Naive B cell (primary cell): ENCODE results near the gene MAP2K7. TPM values are rescaled to one million over a fixed set of nuclear protein-coding genes. Genes with fewer than 3 reads are reported as not detected.

Source experiments
- ATAC-seq, 2 donors: fragments of 150-1000 bp; cut with Tn5 transposase; 2 replicates each; pipeline ENCODE4 v1.10.0; 2021; ENCODE audit warnings: low read depth in 2 of 2, mild to moderate bottlenecking in 2 of 2, moderate library complexity in 2 of 2
- DNase-seq: peaks from one replicate; pipeline ENCODE4 v3.0.0; 2022
- H3K27ac Mint-ChIP-seq, 6 donors: one replicate each; pipeline ENCODE4 v1.8.0; 2020 to 2022; ENCODE audit warnings: mild to moderate bottlenecking in 6 of 6, mixed read lengths in 6 of 6, moderate library complexity in 5 of 6, inconsistent platforms in 2 of 6
- H3K27me3 Mint-ChIP-seq, 3 donors: one replicate each; pipeline ENCODE4 v1.8.0; 2021 to 2022; ENCODE audit warnings: mixed read lengths in 3 of 3, mild to moderate bottlenecking in 1 of 3
- H3K36me3 Mint-ChIP-seq, 2 donors: one replicate each; pipeline ENCODE4 v1.8.0; 2020 to 2022; ENCODE audit warnings: mixed read lengths in 2 of 2, inconsistent platforms in 1 of 2, mild to moderate bottlenecking in 1 of 2
- H3K4me1 Mint-ChIP-seq, 3 donors: one replicate each; pipeline ENCODE4 v1.8.0; 2020 to 2022; ENCODE audit warnings: mixed read lengths in 3 of 3, inconsistent platforms in 1 of 3, mild to moderate bottlenecking in 1 of 3, moderate library complexity in 1 of 3
- H3K4me3 Mint-ChIP-seq, 8 donors: one replicate each; pipeline ENCODE4 v1.8.0; 2020 to 2022; ENCODE audit warnings: mild to moderate bottlenecking in 8 of 8, mixed read lengths in 8 of 8, moderate library complexity in 8 of 8, inconsistent platforms in 2 of 8
- H3K9me3 Mint-ChIP-seq, 7 donors: one replicate each; pipeline ENCODE4 v1.8.0; 2020 to 2022; ENCODE audit warnings: mixed read lengths in 7 of 7, mild to moderate bottlenecking in 5 of 7, inconsistent platforms in 2 of 7, moderate library complexity in 1 of 7
- polyA plus RNA-seq, 6 donors: library from polyadenylated mRNA; unstranded; fragments of 300-500 nt; fragmentation: Illumina TruSeq; gene quantifications; one replicate each; pipeline ENCODE4 v1.2.3, GENCODE V29; 2021; ENCODE audit warnings: low read depth in 6 of 6

The MAP2K7 gene
- polyA plus RNA-seq, 6 donors from 2014 or later: 0.50 to 5.1 (median 2.9) TPM

DNA sequence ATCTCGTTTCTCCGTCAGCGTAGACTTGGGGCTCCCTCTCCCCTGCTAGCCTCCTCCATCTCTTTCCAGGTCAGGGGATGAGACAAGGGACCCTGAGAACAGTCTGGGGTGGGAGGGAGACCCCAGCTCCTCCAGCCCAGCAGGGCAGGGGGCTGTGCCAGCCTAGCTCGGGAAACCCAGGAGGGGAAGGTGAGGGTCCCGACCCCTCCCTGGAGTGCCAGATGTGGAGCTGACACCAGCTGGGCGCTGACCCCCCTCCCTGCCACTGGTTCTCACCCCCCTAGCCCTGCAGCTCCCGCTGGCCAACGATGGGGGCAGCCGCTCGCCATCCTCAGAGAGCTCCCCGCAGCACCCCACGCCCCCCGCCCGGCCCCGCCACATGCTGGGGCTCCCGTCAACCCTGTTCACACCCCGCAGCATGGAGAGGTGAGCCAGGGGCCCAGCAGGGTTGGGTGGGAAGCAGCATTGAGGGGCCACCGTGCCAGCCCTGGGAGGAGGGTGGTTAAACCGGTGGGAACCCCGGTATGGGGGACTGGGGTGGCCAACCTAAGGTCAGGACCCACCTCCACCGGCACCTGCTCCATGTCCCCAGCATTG lies 5.9 kb downstream of the MAP2K7 start:
- Mint-ChIP-seq H3K27ac (no peak overlapping the region), H3K4me3 (no peak overlapping the region), H3K9me3 (no peaks in the 10 kb centered on the region), H3K36me3 (peaks cover 0 to 37% of the 10 kb centered on the region in 2 donors), H3K27me3 (peaks cover 0 to 3% (median 0%) of the 10 kb centered on the region in 3 donors), H3K4me1 (peaks cover 20 to 32% (median 29%) of the 10 kb centered on the region in 3 donors)
- ATAC-seq: no peak
- DNase-seq: no peak

DNA sequence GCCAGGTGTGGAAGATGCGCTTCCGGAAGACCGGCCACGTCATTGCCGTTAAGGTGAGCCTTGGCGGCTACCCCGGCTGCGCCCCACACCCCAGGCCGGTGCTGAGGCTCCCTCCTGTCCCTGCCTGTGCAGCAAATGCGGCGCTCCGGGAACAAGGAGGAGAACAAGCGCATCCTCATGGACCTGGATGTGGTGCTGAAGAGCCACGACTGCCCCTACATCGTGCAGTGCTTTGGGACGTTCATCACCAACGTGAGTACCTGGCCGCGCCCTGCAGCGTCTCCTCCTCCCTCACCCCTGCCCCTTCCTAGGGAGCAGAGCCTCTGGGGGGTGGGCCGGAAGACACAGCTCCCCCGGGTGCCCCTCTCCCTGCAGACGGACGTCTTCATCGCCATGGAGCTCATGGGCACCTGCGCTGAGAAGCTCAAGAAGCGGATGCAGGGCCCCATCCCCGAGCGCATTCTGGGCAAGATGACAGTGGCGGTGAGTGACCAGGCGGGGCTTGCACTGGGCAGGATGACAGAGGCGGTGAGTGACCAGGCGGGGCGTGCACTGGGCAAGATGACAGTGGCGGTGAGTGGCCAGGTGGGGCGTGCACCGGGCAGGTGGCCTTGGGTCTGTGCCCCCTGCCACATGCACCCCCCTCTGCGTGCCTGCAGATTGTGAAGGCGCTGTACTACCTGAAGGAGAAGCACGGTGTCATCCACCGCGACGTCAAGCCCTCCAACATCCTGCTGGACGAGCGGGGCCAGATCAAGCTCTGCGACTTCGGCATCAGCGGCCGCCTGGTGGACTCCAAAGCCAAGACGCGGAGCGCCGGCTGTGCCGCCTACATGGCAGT lies 6.9 kb downstream of the MAP2K7 start:
- Mint-ChIP-seq H3K36me3 (peaks cover 0 to 32% of the 10 kb centered on the region in 2 donors), H3K4me1 (peaks cover 16 to 22% (median 22%) of the 10 kb centered on the region in 3 donors), H3K9me3 (no peaks in the 10 kb centered on the region), H3K27ac (peak overlapping the region in 1 of 6 donors; percentile 63), H3K27me3 (peaks cover 0 to 13% (median 4%) of the 10 kb centered on the region in 3 donors), H3K4me3 (no peak overlapping the region)
- DNase-seq: no peak
- ATAC-seq: no peak

GRCh38 chr19:7911508-7912143 lies 7.9 kb downstream of the MAP2K7 start:
- peaks cover 10 to 20% (median 19%) of the 10 kb centered on the region in 3 donors for H3K4me1 Mint-ChIP-seq
- peak overlapping the region in 1 of 6 donors; percentile 70 for H3K27ac Mint-ChIP-seq
- no peak for ATAC-seq

DNA sequence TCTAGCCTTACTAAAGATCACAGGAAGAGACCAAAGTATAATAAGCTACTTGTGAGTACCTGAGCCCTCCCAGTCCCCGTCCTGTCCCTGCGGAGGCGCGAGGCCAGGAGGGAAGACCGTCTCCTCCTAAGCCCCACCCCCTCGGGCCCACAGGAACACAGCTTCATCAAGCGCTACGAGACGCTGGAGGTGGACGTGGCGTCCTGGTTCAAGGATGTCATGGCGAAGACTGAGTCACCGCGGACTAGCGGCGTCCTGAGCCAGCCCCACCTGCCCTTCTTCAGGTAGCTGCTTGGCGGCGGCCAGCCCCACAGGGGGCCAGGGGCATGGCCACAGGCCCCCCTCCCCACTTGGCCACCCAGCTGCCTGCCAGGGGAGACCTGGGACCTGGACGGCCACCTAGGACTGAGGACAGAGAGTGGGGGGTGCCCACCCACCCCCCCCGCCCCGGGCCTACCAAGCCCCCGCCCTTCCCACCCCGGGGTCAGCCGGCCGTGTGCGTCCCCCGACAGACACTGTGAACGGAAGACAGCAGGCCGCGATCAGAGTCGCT lies 8.5 kb downstream of the MAP2K7 start:
- Mint-ChIP-seq H3K36me3 (peaks cover 0 to 28% of the 10 kb centered on the region in 2 donors), H3K27me3 (peaks cover 0 to 23% (median 12%) of the 10 kb centered on the region in 3 donors), H3K9me3 (no peaks in the 10 kb centered on the region), H3K4me3 (no peak overlapping the region), H3K4me1 (peaks cover 11 to 22% (median 16%) of the 10 kb centered on the region in 3 donors), H3K27ac (no peak overlapping the region)
- DNase-seq (no peak), ATAC-seq (no peak)

More at GRCh38 chr19:7911508-7912143, 7.9 kb downstream of the MAP2K7 start:
- Mint-ChIP-seq H3K4me3 (no peak overlapping the region), H3K27me3 (peaks cover 0 to 19% (median 8%) of the 10 kb centered on the region in 3 donors), H3K9me3 (no peaks in the 10 kb centered on the region), H3K36me3 (peaks cover 0 to 28% of the 10 kb centered on the region in 2 donors)
- no peak for DNase-seq

DNA sequence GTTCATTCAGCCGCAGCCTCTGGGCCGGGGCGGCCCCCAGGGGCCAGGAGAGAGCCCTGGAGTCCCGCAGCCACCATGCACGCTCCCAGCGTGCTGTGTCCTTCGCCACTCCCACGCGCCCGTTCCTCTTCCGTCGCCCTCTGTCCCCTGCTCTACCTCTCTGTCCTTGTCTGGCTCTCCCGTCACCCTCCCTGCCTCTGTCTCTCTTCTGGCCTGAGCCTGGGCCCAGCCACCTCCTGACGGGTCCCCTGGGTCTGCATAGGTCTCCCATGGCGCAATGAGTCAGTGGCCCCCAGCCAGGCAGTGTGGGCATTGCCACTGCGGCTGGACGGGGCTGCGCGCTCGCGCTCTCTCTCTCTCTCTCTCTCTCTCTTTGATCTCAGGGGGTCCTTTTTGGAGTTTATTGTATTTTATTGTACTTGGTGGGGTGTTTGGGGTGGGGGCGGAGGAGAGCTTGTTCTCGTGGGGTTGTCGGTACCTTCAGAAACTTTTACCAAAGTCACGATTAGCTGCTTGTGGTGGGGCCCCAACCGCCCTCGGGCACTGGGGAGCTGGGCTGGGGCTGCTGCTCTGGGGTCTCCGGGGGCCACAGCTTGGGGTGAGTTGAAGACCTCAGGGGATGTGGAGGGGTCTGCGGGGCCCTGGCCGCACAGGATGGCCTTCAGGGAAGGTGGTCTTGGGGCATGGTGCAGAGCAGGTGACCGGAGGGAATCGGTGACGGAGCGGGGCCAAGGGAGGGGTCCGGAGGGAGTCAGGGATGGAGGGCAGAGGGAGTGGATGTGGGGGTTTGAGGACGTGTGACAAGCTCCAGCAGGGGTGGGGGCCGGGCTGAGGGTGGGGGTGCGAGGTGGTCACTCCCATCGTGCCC lies 9.3 kb downstream of the MAP2K7 start:
- no peak overlapping the region for H3K4me3 Mint-ChIP-seq

GRCh38 chr19:7913652-7914051 lies 10.0 kb downstream of the MAP2K7 start:
- H3K27ac Mint-ChIP-seq: no peak overlapping the region
- ATAC-seq (no peak), DNase-seq (no peak)
- H3K36me3 Mint-ChIP-seq: peaks cover 0 to 28% of the 10 kb centered on the region in 2 donors
- H3K27me3 Mint-ChIP-seq: peaks cover 8 to 36% (median 17%) of the 10 kb centered on the region in 3 donors
- peaks cover 12 to 24% (median 16%) of the 10 kb centered on the region in 3 donors for H3K4me1 Mint-ChIP-seq
- H3K4me3 Mint-ChIP-seq: no peak overlapping the region
- no peaks in the 10 kb centered on the region for H3K9me3 Mint-ChIP-seq

More for the DNA sequence above, 9.3 kb downstream of the MAP2K7 start:
- H3K4me1 Mint-ChIP-seq: peaks cover 11 to 19% (median 13%) of the 10 kb centered on the region in 3 donors
- DNase-seq: no peak
- peaks cover 0 to 28% of the 10 kb centered on the region in 2 donors for H3K36me3 Mint-ChIP-seq
- ATAC-seq: no peak
- no peak overlapping the region for H3K27ac Mint-ChIP-seq
- H3K9me3 Mint-ChIP-seq: no peaks in the 10 kb centered on the region
- H3K27me3 Mint-ChIP-seq: peaks cover 4 to 29% (median 13%) of the 10 kb centered on the region in 3 donors

DNA sequence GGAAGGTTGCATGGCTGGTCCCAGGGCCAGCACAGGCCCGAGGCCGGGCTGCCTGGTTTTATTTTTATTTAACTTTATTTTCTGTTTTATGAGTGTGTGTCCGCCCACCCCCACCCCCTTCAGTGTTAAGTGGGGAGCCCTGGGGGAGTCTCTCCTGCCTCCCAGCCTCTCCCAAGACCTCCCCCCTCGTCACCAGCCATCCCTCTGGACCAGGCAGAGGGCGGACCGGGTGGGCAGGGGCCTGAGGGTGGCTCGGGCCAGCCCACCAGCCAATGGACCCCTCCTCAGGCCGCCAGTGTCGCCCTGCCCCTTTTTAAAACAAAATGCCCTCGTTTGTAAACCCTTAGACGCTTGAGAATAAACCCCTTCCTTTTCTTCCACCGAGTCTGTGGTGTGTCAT lies 10.4 kb downstream of the MAP2K7 start:
- peaks cover 0 to 28% of the 10 kb centered on the region in 2 donors for H3K36me3 Mint-ChIP-seq
- DNase-seq: no peak
- H3K27me3 Mint-ChIP-seq: peaks cover 8 to 36% (median 17%) of the 10 kb centered on the region in 3 donors
- H3K9me3 Mint-ChIP-seq: no peaks in the 10 kb centered on the region
- peak overlapping the region in 1 of 6 donors; percentile 61 for H3K27ac Mint-ChIP-seq
- no peak for ATAC-seq
- H3K4me1 Mint-ChIP-seq: peaks cover 12 to 24% (median 16%) of the 10 kb centered on the region in 3 donors
- H3K4me3 Mint-ChIP-seq: peak overlapping the region in 1 of 8 donors; percentile 21

DNA sequence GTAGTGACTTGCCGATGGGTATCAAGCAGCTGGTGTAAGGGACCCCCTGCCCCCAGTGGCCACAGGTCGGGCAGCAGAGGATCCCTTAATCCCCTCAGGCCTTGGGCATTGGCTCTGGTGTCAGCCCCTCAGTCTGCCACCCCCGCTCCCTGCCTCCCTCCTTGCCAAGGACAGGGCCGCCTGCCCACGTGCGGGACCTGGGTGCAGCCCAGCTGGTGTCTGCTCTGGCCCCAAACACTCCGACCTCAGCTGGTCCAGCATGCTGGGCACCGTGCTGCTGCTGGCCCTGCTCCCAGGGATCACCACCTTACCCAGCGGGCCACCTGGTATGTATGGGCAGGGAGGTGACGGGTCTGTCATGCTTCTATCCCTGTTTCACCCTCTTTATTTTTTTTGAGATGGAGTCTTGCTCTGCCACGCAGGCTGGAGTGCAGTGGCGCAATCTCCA lies 10.9 kb downstream of the MAP2K7 start, which contains the start of gene TGFBR3L:
TGFBR3L (plus strand) TSS at position 233 of the 448 bp plus-strand sequence.
- Mint-ChIP-seq H3K27me3 (peaks cover 12 to 41% (median 17%) of the 10 kb centered on the region in 3 donors), H3K4me3 (peak within 1 kb of the TSS in 6 of 8 donors; percentile 67 to 86 (median 73)), H3K36me3 (peaks cover 0 to 28% of the 10 kb centered on the region in 2 donors), H3K4me1 (peaks cover 14 to 29% (median 20%) of the 10 kb centered on the region in 3 donors), H3K27ac (peak within 1 kb of the TSS in 2 of 6 donors; percentile 61 to 62), H3K9me3 (no peaks in the 10 kb centered on the region)
- no peak for ATAC-seq
- DNase-seq: no peak

DNA sequence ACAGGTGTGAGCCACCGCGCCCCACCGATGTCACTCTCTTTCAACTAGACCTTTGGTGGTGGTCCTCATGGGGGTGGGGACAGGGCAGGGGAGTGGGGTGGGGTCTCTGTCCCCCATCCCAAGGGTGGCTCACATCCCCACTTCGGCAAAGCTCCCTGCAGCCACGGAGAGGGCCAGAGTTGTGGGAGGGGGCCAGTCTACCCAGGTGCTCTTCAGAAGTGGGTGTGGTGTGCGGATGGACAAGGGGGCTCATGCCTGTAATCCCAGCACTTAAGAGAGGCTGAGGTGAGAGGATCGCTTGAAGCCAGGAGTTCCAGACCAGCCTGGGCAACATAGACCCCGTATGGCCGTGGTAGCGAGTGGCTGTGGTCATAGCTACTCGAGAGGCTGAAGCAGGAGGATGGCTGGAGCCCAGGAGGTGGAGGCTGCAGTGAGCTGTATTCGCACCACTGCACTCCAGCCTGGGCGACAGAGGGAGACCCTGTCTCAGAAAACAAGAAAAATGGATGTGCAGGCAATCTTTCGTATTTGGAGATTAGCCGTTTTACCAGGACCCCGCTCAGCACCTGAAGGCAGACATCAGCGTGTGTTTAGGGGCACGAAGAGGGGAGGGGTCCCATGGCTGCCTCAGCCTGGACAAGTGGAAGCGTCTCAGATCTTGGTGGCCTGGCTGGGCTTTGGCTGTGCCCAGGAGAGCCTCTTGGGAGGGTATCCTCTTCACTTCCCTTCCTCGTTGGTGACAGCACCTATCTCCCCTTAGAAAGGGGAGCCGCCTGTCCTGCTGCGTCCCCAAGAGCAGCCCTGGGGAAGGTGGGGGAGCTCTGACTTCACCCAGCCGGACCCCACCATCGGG lies 11.8 kb downstream of the MAP2K7 start:
- Mint-ChIP-seq H3K27ac (peak overlapping the region in 3 of 6 donors; percentile 18 to 62 (median 61)), H3K4me3 (peak overlapping the region; percentile 59 to 86 (median 74)), H3K9me3 (no peaks in the 10 kb centered on the region), H3K36me3 (peaks cover 0 to 26% of the 10 kb centered on the region in 2 donors), H3K27me3 (peaks cover 16 to 48% (median 17%) of the 10 kb centered on the region in 3 donors), H3K4me1 (peaks cover 21 to 36% (median 25%) of the 10 kb centered on the region in 3 donors)
- ATAC-seq (no peak), DNase-seq (no peak)

DNA sequence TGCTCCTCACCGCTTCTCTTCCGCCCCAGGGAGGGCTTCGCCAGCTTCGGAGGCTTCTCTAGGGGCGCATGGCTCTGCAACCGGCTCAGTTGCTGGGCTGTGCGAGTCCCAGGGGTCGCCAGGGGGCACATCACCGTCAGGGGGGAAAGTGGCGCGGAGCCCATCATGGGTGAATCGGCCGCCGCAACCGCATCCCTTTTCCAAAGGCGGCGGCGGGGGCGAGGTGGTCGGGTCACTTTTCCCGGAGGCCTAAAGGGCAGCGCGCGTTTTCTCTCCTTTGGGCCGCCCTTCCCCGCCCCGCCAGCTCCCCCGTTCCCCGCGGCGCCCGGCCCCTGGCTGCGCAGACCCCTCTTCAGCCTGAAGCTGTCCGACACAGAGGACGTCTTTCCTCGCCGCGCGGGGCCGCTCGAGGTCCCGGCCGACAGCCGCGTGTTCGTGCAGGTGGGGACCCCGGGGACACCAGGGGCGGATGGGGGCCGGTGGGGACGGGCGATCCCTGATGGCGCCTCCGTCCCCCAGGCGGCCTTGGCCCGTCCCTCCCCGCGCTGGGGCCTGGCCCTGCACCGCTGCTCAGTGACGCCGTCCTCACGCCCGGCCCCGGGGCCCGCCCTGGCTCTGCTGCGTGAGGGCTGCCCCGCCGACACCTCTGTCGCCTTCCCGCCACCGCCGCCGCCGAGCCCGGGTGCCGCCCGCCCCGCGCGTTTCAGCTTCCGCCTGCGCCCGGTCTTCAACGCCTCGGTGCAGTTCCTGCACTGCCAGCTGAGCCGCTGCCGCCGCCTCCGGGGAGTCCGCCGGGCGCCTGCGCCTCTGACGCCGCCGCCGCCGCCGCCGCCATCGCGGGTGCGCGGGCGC lies 12.7 kb downstream of the MAP2K7 start:
- Mint-ChIP-seq H3K27me3 (peaks cover 16 to 48% (median 17%) of the 10 kb centered on the region in 3 donors), H3K27ac (peak overlapping the region in 2 of 6 donors; percentile 18 to 61), H3K36me3 (peaks cover 0 to 20% of the 10 kb centered on the region in 2 donors), H3K4me3 (peak overlapping the region; percentile 67 to 87 (median 82)), H3K4me1 (peaks cover 26 to 44% (median 31%) of the 10 kb centered on the region in 3 donors), H3K9me3 (no peaks in the 10 kb centered on the region)
- ATAC-seq (peak; percentile 2 to 3), DNase-seq (peak; percentile 56)

GRCh38 chr19:7916955-7917266 lies 13.2 kb downstream of the MAP2K7 start:
- ATAC-seq (no peak), DNase-seq (no peak)
- Mint-ChIP-seq H3K4me3 (peak overlapping the region; percentile 35 to 87 (median 82)), H3K27me3 (peaks cover 16 to 48% (median 17%) of the 10 kb centered on the region in 3 donors), H3K9me3 (no peaks in the 10 kb centered on the region), H3K4me1 (peaks cover 30 to 49% (median 35%) of the 10 kb centered on the region in 3 donors), H3K27ac (peak overlapping the region in 1 of 6 donors; percentile 26), H3K36me3 (peaks cover 0 to 14% of the 10 kb centered on the region in 2 donors)
